Skin of body (tissue), 2 donors: ENCODE measurements around the gene TFIP11. TPM values are rescaled to one million over a fixed set of nuclear protein-coding genes. Genes with fewer than 3 reads are reported as not detected.
A peak's percentile ranks its signal among the peaks of the same experiment; 100 is the strongest.

Experiments used
- DNase-seq: peaks from one replicate; lab custom pipeline; 2025; lab: John Stamatoyannopoulos, UW
- total RNA-seq: library from RNA; depleted of rRNA; stranded (reverse); fragments of >200 nt; gene quantifications from one replicate; pipeline ENCODE4 v1.2.3, GENCODE V29; 2014

The TFIP11 gene
- total RNA-seq, 1 donor from 2014 or later: 16.0 TPM

DNA sequence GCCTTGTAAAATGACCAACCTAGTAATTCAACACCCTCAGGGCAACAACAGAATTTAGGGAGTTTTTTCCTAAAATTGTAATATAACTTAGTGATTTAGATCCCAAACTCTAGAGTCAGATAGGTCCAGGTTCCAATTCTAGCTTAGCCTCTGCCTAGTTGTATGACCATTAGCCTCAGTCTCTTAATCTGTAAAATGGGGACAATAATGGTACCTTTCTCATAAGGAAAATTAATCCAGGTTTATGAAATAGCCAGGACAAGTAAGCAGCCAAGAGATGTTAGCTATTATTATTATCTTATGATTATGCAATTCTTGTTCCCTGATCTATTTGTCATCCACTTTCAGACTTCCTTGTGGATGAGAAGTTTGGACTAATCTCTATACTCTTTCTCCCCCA, 4.1 kb downstream of the TFIP11 start:
- no peak for DNase-seq

GRCh38 chr22:26503758-26504157, 8.5 kb downstream of the TFIP11 start:
- no peak for DNase-seq

DNA sequence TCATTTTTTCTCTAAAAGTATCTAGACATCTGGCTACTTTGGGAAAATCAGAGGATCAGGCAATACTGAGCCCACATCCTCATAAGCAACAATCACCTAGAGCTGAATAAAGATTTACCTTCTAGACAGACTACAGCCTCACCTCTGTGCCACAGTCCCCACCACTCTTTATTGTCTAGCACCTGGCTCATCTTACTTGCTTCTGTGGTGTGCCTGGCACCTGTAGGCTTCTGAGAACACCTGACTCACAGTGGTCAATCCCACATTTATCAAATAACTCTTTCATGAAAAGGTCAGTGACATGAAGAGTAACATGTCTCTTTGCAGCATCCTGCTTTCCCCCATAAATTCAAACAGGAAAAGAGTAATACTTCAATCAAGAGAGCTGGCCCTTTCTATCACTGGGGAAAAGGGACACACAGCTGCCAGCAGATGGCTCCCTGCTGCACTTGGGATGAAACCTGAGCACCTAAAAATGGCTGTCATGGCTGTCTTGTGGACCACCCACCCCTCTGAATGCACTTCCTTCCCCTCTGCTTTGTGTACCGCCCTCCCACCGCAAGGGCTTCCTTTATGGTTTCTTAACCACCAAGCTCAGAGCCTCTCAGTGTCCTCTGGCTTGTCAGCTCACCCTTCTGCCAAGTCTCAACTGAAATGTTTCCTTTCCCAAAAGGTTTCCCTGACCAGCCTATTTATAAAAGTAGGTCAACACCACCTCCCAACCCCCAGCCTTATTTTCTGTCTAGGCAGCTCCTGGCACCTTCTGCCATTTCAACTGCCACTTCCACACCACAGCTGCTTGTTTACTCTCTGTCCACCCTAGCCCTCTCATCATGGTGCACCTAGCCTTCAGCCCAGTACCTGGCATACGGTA, 9.3 kb downstream of the TFIP11 start:
- peak; percentile 29 for DNase-seq

GRCh38 chr22:26501996-26502395, 10.3 kb downstream of the TFIP11 start:
- DNase-seq: no peak

DNA sequence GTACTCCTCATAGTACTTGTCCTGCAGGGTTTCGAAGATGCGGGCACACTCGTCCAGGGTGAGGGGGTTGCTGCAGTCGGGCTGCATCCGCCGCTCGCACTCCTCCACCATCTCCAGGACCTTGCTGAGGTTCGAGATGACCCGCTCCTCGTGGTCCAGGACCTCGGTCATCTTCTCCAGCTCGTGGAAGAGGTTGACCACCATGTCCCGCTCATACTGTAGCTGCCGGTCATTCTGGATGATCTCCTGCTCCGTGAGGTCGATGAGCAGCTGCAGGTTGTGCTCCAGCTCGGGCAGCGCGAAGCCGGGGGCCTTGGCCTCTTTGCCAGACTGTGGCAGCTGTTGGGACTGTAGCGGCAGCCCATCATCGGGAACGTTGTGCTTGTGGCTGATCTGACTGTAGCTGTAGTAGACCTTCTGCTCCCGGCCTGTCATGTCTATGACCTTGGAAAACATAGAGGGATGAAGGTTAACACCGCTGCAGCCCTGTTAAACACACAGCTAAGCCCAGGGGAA, 13.0 kb downstream of the TFIP11 start:
- no peak for DNase-seq

GRCh38 chr22:26496456-26496855, 15.8 kb downstream of the TFIP11 start:
- DNase-seq: no peak

GRCh38 chr22:26494506-26494905, 17.8 kb downstream of the TFIP11 start:
- DNase-seq: no peak

GRCh38 chr22:26492220-26492619, 20.1 kb downstream of the TFIP11 start:
- DNase-seq: no peak

DNA sequence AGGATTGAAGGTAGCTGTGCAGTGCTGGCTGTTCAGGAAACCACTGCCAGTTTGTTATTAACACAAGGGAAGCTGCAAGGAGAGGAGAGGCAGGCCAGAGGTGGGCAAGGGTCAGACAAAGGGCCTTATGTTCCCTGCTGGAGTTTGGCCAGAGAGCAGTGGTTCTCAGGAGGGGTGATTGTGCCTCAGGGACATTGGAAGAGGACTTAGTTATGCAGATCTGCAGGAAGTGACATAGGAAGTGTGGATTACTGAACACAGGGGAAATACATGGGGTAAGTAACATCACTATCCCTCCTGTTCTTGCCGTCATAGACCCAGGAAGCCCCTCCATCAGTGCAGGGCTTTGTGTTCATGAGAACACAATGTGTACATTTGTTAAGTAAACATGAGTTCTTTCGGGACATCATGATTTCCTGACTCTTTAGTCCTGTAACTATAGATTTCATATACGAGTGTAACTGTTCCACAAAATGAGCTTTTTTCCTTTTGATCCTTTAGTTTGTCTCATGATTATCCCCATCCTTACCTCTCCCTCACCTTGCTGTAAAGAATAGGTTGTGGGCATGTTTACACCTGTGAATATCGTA, 22.7 kb downstream of the TFIP11 start:
- no peak for DNase-seq

DNA sequence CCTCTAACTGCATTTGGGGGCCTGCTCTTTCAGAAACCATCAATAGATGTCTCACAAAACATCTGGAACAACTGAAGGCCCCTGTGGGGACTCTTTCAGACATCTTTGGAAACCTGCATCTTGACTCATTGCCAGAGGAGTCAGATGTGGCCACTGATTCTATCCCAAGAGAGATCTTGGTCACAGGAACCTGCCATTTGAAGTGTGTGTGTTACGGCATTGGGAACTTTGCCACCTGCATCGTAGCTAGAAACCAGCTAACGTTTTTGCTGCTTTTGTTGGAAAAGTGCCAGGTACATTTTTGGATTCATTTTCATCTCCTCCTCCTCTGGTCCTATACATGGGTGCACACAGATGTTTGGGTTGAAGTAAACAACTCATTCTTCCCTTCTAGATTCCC, 24.3 kb downstream of the TFIP11 start:
- DNase-seq: no peak

- DNase-seq: no peak
These were observed 25.9 kb downstream of the TFIP11 start for GRCh38 chr22:26486394-26486793.

- DNase-seq: no peak
These were observed 26.4 kb downstream of the TFIP11 start for GRCh38 chr22:26485806-26486390.

- no peak for DNase-seq
These were observed 27.3 kb downstream of the TFIP11 start for GRCh38 chr22:26485013-26485412.

DNA sequence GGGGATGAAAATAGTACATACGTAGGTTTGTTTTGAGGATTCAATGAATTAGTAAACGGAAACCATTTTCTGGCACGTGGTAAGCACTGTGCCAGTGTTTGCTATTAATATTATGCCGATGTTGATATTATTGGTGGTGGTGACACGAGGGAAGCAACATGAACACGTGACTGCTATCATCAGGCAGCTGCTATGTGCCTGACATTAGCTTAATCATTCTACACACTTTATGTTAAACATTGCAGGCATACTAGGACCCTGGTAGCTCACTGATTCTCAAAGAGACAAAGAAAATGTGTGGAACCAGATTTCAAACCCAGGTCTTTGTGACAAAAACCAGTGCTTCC, 27.9 kb downstream of the TFIP11 start:
- DNase-seq: no peak

- DNase-seq: peak; percentile 87
These were observed 28.6 kb downstream of the TFIP11 start, which contains the start of the genes HPS4 and SRRD for GRCh38 chr22:26483439-26484359. HPS4 (minus strand) TSS chr22:26483783; CDS start chr22:26481762, 2,021 bp downstream. SRRD (plus strand) TSS chr22:26483877; CDS start chr22:26483891, 14 bp downstream.

- DNase-seq: no peak
These were observed 29.2 kb downstream of the TFIP11 start for GRCh38 chr22:26483043-26483438.

DNA sequence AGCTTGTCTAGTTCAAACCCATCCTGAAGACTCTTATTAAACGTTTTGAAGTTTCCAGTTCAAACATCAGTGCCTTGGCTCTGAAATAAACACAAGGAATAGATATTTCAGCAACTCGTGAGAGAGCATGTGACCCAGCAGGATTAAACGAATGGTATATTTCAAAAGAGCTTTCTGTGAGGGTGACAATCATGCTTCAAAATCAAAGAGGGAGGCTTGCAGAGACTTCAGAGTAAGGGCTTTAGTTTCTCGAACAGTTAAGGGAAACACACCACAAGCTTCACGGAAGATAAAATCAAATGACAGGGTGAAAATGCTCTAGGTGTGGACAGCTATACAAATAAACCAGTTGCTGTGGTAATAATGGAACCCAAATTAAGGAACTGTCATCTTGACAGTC, 30.1 kb downstream of the TFIP11 start:
- no peak for DNase-seq

DNA sequence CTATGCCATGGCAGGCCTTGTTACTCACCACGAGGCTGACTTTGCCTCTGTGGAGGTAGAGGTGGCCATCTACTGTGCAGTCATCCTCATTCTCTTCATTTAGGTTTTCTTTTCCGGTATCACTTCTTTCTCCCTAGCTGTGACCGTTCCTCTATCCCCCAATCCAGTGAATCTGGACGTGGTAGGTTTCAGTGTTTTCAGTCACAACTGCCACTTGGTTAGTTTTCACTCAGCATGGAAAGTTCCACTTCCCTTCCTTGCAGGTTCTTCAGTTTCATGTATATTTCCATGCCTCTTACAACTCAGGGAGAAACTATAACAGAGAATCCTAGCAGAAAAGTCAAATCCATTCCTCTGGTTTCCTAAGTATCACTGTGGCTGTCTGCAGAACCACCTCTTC, 30.6 kb downstream of the TFIP11 start:
- DNase-seq: no peak

- no peak for DNase-seq
These were observed 31.1 kb downstream of the TFIP11 start for GRCh38 chr22:26481112-26481693.

- no peak for DNase-seq
These were observed 31.7 kb downstream of the TFIP11 start for GRCh38 chr22:26480611-26480932.
